ENCODE measurements around the gene XPO6.

Gene XPO6

GRCh38 chr16:28078261-28078660 lies 133.5 kb downstream of the XPO6 start:
- DNase-seq (ENCODE audit: extremely low spot score): no peak
- TF ChIP-seq ARNT (IDR thresholded peaks at IDR 0.05) (no peak), FOXK2 (IDR thresholded peaks at IDR 0.05) (no peak), CTBP1 (IDR thresholded peaks at IDR 0.05; ENCODE audit: borderline replicate concordance) (no peak), PKNOX1 (IDR thresholded peaks at IDR 0.05) (no peak), SUZ12 (IDR thresholded peaks at IDR 0.05) (no peak), FOXM1 (IDR thresholded peaks at IDR 0.05; ENCODE audit: borderline replicate concordance) (no peak), HDGF (IDR thresholded peaks at IDR 0.05; ENCODE audit: borderline replicate concordance) (no peak), L3MBTL2 (conservative IDR thresholded peaks at IDR 0.05) (no peak), ZNF384 (IDR thresholded peaks at IDR 0.05) (no peak), LEF1 (IDR thresholded peaks at IDR 0.05; ENCODE audit: borderline replicate concordance) (no peak), ELF4 (IDR thresholded peaks at IDR 0.05) (no peak), NFRKB (IDR thresholded peaks at IDR 0.05) (no peak), SP1 (IDR thresholded peaks at IDR 0.05) (no peak), FOXA1 (IDR thresholded peaks at IDR 0.05) (no peak), BHLHE40 (IDR thresholded peaks at IDR 0.05; ENCODE audit: borderline replicate concordance) (no peak), TARDBP (IDR thresholded peaks at IDR 0.05) (no peak)
- ChIA-PET CTCF (no interaction called here), POLR2A (no interaction called here)

- DNase-seq (ENCODE audit: extremely low spot score): no peak
- TF ChIP-seq TARDBP (IDR thresholded peaks at IDR 0.05): no peak
- TF ChIP-seq ELF4 (IDR thresholded peaks at IDR 0.05): no peak
- no peak for TF ChIP-seq ZNF384 (IDR thresholded peaks at IDR 0.05)
- TF ChIP-seq L3MBTL2 (conservative IDR thresholded peaks at IDR 0.05): no peak
- no peak for TF ChIP-seq NFRKB (IDR thresholded peaks at IDR 0.05)
- TF ChIP-seq PKNOX1 (IDR thresholded peaks at IDR 0.05): no peak
- no peak for TF ChIP-seq SUZ12 (IDR thresholded peaks at IDR 0.05)
- no peak for TF ChIP-seq SP1 (IDR thresholded peaks at IDR 0.05)
- no peak for TF ChIP-seq BHLHE40 (IDR thresholded peaks at IDR 0.05; ENCODE audit: borderline replicate concordance)
- TF ChIP-seq LEF1 (IDR thresholded peaks at IDR 0.05; ENCODE audit: borderline replicate concordance): no peak
- TF ChIP-seq ARNT (IDR thresholded peaks at IDR 0.05): no peak
- ChIA-PET CTCF (no interaction called here), POLR2A (no interaction called here)
These were observed 137.9 kb downstream of the XPO6 start for GRCh38 chr16:28073836-28074235.

- ChIA-PET CTCF (interaction anchor here (0.6 to 0.7 kb wide), 2 partner anchors 438 to 571 kb away, joined by 3 read pairs; no protein-coding TSS in a partner anchor), POLR2A (no interaction called here)
- TF ChIP-seq HDGF (IDR thresholded peaks at IDR 0.05; ENCODE audit: borderline replicate concordance) (no peak), SP1 (IDR thresholded peaks at IDR 0.05) (no peak), ZNF384 (IDR thresholded peaks at IDR 0.05) (no peak), PKNOX1 (IDR thresholded peaks at IDR 0.05) (no peak), FOXM1 (IDR thresholded peaks at IDR 0.05; ENCODE audit: borderline replicate concordance) (no peak), ARNT (IDR thresholded peaks at IDR 0.05) (no peak), FOXK2 (IDR thresholded peaks at IDR 0.05) (no peak), SUZ12 (IDR thresholded peaks at IDR 0.05) (no peak)
- no peak for DNase-seq (ENCODE audit: extremely low spot score)
These were observed 139.7 kb downstream of the XPO6 start for GRCh38 chr16:28072087-28072486.

GRCh38 chr16:28069971-28070794 lies 141.6 kb downstream of the XPO6 start:
- ChIA-PET CTCF (interaction anchor here (1.0 to 1.9 kb wide), 7 partner anchors 12 to 430 kb away, joined by 3 to 10 read pairs (median 4); no protein-coding TSS in a partner anchor), POLR2A (no interaction called here)
- TF ChIP-seq TARDBP (IDR thresholded peaks at IDR 0.05) (no peak), FOXM1 (IDR thresholded peaks at IDR 0.05; ENCODE audit: borderline replicate concordance) (no peak), BHLHE40 (IDR thresholded peaks at IDR 0.05; ENCODE audit: borderline replicate concordance) (no peak), SP1 (IDR thresholded peaks at IDR 0.05) (no peak), FOXK2 (IDR thresholded peaks at IDR 0.05) (no peak), ELF4 (IDR thresholded peaks at IDR 0.05) (no peak), L3MBTL2 (conservative IDR thresholded peaks at IDR 0.05) (no peak), HDGF (IDR thresholded peaks at IDR 0.05; ENCODE audit: borderline replicate concordance) (no peak), ZNF384 (IDR thresholded peaks at IDR 0.05) (no peak), CTBP1 (IDR thresholded peaks at IDR 0.05; ENCODE audit: borderline replicate concordance) (no peak), LEF1 (IDR thresholded peaks at IDR 0.05; ENCODE audit: borderline replicate concordance) (no peak), PKNOX1 (IDR thresholded peaks at IDR 0.05) (no peak), SUZ12 (IDR thresholded peaks at IDR 0.05) (no peak), ARNT (IDR thresholded peaks at IDR 0.05) (no peak), NFRKB (IDR thresholded peaks at IDR 0.05) (no peak)
- DNase-seq (ENCODE audit: extremely low spot score): no peak

- ChIA-PET CTCF (interaction anchor here (1.1 kb wide), 1 partner anchor 429 kb away, joined by 4 read pairs; no protein-coding TSS in a partner anchor), POLR2A (no interaction called here)
- TF ChIP-seq NFRKB (IDR thresholded peaks at IDR 0.05): no peak
- no peak for TF ChIP-seq PKNOX1 (IDR thresholded peaks at IDR 0.05)
- TF ChIP-seq BHLHE40 (IDR thresholded peaks at IDR 0.05; ENCODE audit: borderline replicate concordance): no peak
- no peak for TF ChIP-seq SUZ12 (IDR thresholded peaks at IDR 0.05)
- TF ChIP-seq TARDBP (IDR thresholded peaks at IDR 0.05): no peak
- TF ChIP-seq ELF4 (IDR thresholded peaks at IDR 0.05): no peak
- no peak for TF ChIP-seq FOXM1 (IDR thresholded peaks at IDR 0.05; ENCODE audit: borderline replicate concordance)
- TF ChIP-seq ARNT (IDR thresholded peaks at IDR 0.05): no peak
- no peak for TF ChIP-seq SP1 (IDR thresholded peaks at IDR 0.05)
- TF ChIP-seq FOXA1 (IDR thresholded peaks at IDR 0.05): no peak
- no peak for TF ChIP-seq HDGF (IDR thresholded peaks at IDR 0.05; ENCODE audit: borderline replicate concordance)
- TF ChIP-seq FOXK2 (IDR thresholded peaks at IDR 0.05): no peak
- no peak for TF ChIP-seq L3MBTL2 (conservative IDR thresholded peaks at IDR 0.05)
- TF ChIP-seq LEF1 (IDR thresholded peaks at IDR 0.05; ENCODE audit: borderline replicate concordance): no peak
- no peak for DNase-seq (ENCODE audit: extremely low spot score)
These were observed 142.8 kb downstream of the XPO6 start for GRCh38 chr16:28068976-28069375.

Measured in HEK293T (cell line).